Right lobe of liver (tissue), 4 donors: ENCODE results near the gene HCN4.

Experiments
- CTCF ChIP-seq, 4 donors: fragments of 200-600 bp in 3 of 4; fragments of 450-650 bp in 1 of 4; IDR thresholded peaks; one replicate each; pipeline versions ENCODE4 v1.5.1 to v1.8.0; 2016 to 2022; ENCODE audit warnings: antibody characterized with exemption in 4 of 4, mild to moderate bottlenecking in 2 of 4
- POLR2A ChIP-seq: fragments of 450-650 bp; IDR thresholded peaks from one replicate; pipeline ENCODE4 v1.6.1; 2017; ENCODE audit warnings: antibody characterized with exemption, mild to moderate bottlenecking
- donor health status: DM: no; HTN: no; CAD: no.
- donor health status: DM: no; HTN: no; CAD: no.
- donor health status: DM: no; HTN: yes; CAD: no.

GRCh38 chr15:73389539-73389938 lies 20.8 kb upstream of the HCN4 start:
- TF ChIP-seq CTCF (IDR thresholded peaks at IDR 0.05) (no peak), POLR2A (no peak)
